ENCODE measurements around the gene MYO5B. TPM values are rescaled to one million over a fixed set of nuclear protein-coding genes. Genes with fewer than 3 reads are reported as not detected.

MYO5B gene
- total and polyA plus RNA-seq, 7 experiments from 2014 or later: 0.02 to 0.04 TPM; not detected in 5

DNA sequence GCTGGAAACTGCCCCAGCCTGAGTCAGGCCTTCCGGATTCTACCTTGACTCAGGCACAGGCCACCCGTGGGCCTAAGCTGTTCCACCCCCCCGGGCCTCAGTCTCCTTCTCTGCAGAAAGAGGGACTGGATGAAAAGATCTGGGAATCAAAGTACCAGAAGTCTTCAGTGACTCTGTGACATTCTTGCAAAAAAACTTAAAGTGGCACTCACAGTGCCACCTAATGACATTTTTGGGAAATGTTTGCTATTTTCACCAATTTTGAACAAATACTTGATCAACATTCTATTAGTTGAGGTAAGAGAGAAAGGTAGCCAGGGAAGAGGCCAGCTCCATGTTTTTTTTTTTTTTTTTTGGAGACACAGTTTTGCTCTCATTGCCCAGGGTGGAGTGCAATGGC is 333.3 kb downstream of the MYO5B start:
- no peak overlapping the region for H3K4me3 Mint-ChIP-seq
- no peaks in the 10 kb centered on the region for H3K9me3 ChIP-seq (ENCODE audit: control insufficient read depth in 2 of 3, low read length in 3 of 3)
- peak in 5 of 9 donors; percentile 12 to 30 (median 22) for DNase-seq
- no peaks in the 10 kb centered on the region for H3K36me3 Mint-ChIP-seq
- no peaks in the 10 kb centered on the region for H3K27me3 ChIP-seq (ENCODE audit: control insufficient read depth in 2 of 2, insufficient read depth in 2 of 2, low read length in 2 of 2)
- no peaks in the 10 kb centered on the region for H3K36me3 ChIP-seq (ENCODE audit: control insufficient read depth in 2 of 3, insufficient read depth in 3 of 3, low read length in 3 of 3)
- ChIA-PET CTCF (interaction anchor here (0.7 to 4.0 kb wide), 8 partner anchors 83 to 1188 kb away, joined by 3 to 52 read pairs (median 6); no protein-coding TSS in a partner anchor), POLR2A (no interaction called here)
- H3K4me1 ChIP-seq (ENCODE audit: control insufficient read depth in 2 of 2, insufficient read depth in 2 of 2, low read length in 2 of 2): no peaks in the 10 kb centered on the region
- H3K9me3 Mint-ChIP-seq: no peaks in the 10 kb centered on the region
- peaks cover 0 to 8% (median 4%) of the 10 kb centered on the region in 5 donors for H3K27me3 Mint-ChIP-seq
- no peak for ATAC-seq
- H3K4me3 ChIP-seq (ENCODE audit: low read length): no peak overlapping the region
- intact Hi-C loops (cut with micrococcal nuclease): loop anchor here in 1 of 2 donors (1.0 kb wide), 1 partner anchor 1186 kb away; no protein-coding TSS in a partner anchor
- no peak overlapping the region for H3K27ac Mint-ChIP-seq
- peaks cover 0 to 6% (median 0%) of the 10 kb centered on the region in 7 donors for H3K4me1 Mint-ChIP-seq
- no peak overlapping the region for H3K27ac ChIP-seq (ENCODE audit: low read depth, low read length)

GRCh38 chr18:49859725-49860124 is 335.2 kb downstream of the MYO5B start:
- no peak for ATAC-seq
- no peaks in the 10 kb centered on the region for H3K36me3 Mint-ChIP-seq
- no peak overlapping the region for H3K27ac ChIP-seq (ENCODE audit: low read depth, low read length)
- peaks cover 0 to 6% (median 0%) of the 10 kb centered on the region in 7 donors for H3K4me1 Mint-ChIP-seq
- H3K4me3 Mint-ChIP-seq: no peak overlapping the region
- intact Hi-C loops (cut with micrococcal nuclease): loop anchor here in 1 of 2 donors (2.0 to 10.0 kb wide), 4 partner anchors 47 to 1185 kb away; partner anchors contain the start of gene ACAA2
- no peak for DNase-seq
- no peaks in the 10 kb centered on the region for H3K9me3 Mint-ChIP-seq
- peaks cover 0 to 4% (median 0%) of the 10 kb centered on the region in 5 donors for H3K27me3 Mint-ChIP-seq
- H3K4me1 ChIP-seq (ENCODE audit: control insufficient read depth in 2 of 2, insufficient read depth in 2 of 2, low read length in 2 of 2): no peaks in the 10 kb centered on the region
- H3K27me3 ChIP-seq (ENCODE audit: control insufficient read depth in 2 of 2, insufficient read depth in 2 of 2, low read length in 2 of 2): no peaks in the 10 kb centered on the region
- H3K36me3 ChIP-seq (ENCODE audit: control insufficient read depth in 2 of 3, insufficient read depth in 3 of 3, low read length in 3 of 3): no peaks in the 10 kb centered on the region
- ChIA-PET POLR2A (interaction anchor here (0.6 kb wide), 1 partner anchor 374 kb away, joined by 8 read pairs; no protein-coding TSS in a partner anchor), CTCF (interaction anchor here (1.1 to 4.0 kb wide), 2 partner anchors 303 to 348 kb away, joined by 3 to 52 read pairs; no protein-coding TSS in a partner anchor)
- no peak overlapping the region for H3K27ac Mint-ChIP-seq
- no peaks in the 10 kb centered on the region for H3K9me3 ChIP-seq (ENCODE audit: control insufficient read depth in 2 of 3, low read length in 3 of 3)
- no peak overlapping the region for H3K4me3 ChIP-seq (ENCODE audit: low read length)

GRCh38 chr18:49859021-49859359 is 336.0 kb downstream of the MYO5B start:
- Mint-ChIP-seq H3K36me3 (no peaks in the 10 kb centered on the region), H3K27me3 (peaks cover 0 to 3% (median 0%) of the 10 kb centered on the region in 5 donors), H3K4me3 (no peak overlapping the region), H3K27ac (no peak overlapping the region), H3K9me3 (no peaks in the 10 kb centered on the region), H3K4me1 (peaks cover 0 to 6% (median 0%) of the 10 kb centered on the region in 7 donors)
- POLR2A ChIA-PET: interaction anchor here (0.6 kb wide), 1 partner anchor 373 kb away, joined by 8 read pairs; no protein-coding TSS in a partner anchor
- DNase-seq: no peak
- CTCF ChIA-PET: interaction anchor here (0.7 to 4.0 kb wide), 6 partner anchors 40 to 347 kb away, joined by 3 to 52 read pairs (median 4); no protein-coding TSS in a partner anchor
- Histone ChIP-seq H3K27ac (ENCODE audit: low read depth, low read length) (no peak overlapping the region), H3K36me3 (ENCODE audit: control insufficient read depth in 2 of 3, insufficient read depth in 3 of 3, low read length in 3 of 3) (no peaks in the 10 kb centered on the region), H3K27me3 (ENCODE audit: control insufficient read depth in 2 of 2, insufficient read depth in 2 of 2, low read length in 2 of 2) (no peaks in the 10 kb centered on the region), H3K9me3 (ENCODE audit: control insufficient read depth in 2 of 3, low read length in 3 of 3) (no peaks in the 10 kb centered on the region), H3K4me1 (ENCODE audit: control insufficient read depth in 2 of 2, insufficient read depth in 2 of 2, low read length in 2 of 2) (no peaks in the 10 kb centered on the region), H3K4me3 (ENCODE audit: low read length) (no peak overlapping the region)
- intact Hi-C loops (cut with micrococcal nuclease): loop anchor here in 1 of 2 donors (2.0 to 10.0 kb wide), 4 partner anchors 46 to 1184 kb away; partner anchors contain the start of gene ACAA2
- no peak for ATAC-seq

DNA sequence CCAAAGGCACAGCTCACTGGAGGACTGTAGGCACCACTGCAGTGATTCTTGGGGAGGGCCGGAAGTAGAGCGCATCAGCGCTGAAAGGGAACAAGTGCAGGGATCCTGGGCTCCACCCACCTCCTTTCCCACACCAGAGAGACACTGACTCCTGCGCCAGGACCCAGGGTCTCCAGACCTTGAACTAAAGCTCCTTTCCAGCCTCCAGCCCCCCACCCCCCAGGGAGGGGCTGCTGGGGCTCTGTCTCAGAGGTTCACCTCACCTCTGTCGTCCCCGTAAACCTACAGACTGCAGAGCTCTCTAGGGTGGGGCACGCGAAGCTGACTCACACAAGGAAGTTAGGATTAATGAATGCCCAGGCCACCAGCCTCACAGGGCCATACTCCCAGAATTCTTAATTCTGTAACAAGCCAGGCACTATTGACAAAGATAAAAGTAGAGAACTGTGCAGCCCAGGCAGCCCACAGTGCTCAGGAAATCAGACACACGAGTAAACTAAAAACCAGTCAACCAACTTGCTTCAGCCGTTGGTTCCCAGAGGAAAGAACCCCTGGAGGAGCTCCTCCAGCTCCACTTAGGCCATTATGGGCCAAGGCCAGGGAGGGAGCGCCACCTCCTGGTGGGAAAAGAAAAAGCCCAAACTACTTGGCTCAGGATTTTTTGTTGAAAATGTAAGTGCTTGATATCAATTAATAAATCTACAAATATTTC is 336.5 kb downstream of the MYO5B start:
- CTCF ChIA-PET: interaction anchor here (0.6 to 4.0 kb wide), 9 partner anchors 39 to 598 kb away, joined by 3 to 52 read pairs (median 4); no protein-coding TSS in a partner anchor
- peaks cover 0 to 3% (median 0%) of the 10 kb centered on the region in 5 donors for H3K27me3 Mint-ChIP-seq
- H3K27ac Mint-ChIP-seq: peak overlapping the region in 2 of 9 donors; percentile 38 to 72
- H3K4me3 Mint-ChIP-seq: no peak overlapping the region
- POLR2A ChIA-PET: no interaction called here
- no peaks in the 10 kb centered on the region for H3K27me3 ChIP-seq (ENCODE audit: control insufficient read depth in 2 of 2, insufficient read depth in 2 of 2, low read length in 2 of 2)
- no peak overlapping the region for H3K4me3 ChIP-seq (ENCODE audit: low read length)
- intact Hi-C loops (cut with micrococcal nuclease): loop anchor here (1.0 to 10.0 kb wide), 8 partner anchors 45 to 1184 kb away; partner anchors contain the start of gene ACAA2 (in 2 of the 2)
- H3K4me1 Mint-ChIP-seq: peaks cover 0 to 6% (median 0%) of the 10 kb centered on the region in 7 donors
- H3K36me3 ChIP-seq (ENCODE audit: control insufficient read depth in 2 of 3, insufficient read depth in 3 of 3, low read length in 3 of 3): no peaks in the 10 kb centered on the region
- DNase-seq (peak; percentile 13 to 68 (median 33)), ATAC-seq (no peak)
- no peak overlapping the region for H3K27ac ChIP-seq (ENCODE audit: low read depth, low read length)
- H3K4me1 ChIP-seq (ENCODE audit: control insufficient read depth in 2 of 2, insufficient read depth in 2 of 2, low read length in 2 of 2): no peaks in the 10 kb centered on the region
- H3K36me3 Mint-ChIP-seq: no peaks in the 10 kb centered on the region
- no peaks in the 10 kb centered on the region for H3K9me3 Mint-ChIP-seq
- no peaks in the 10 kb centered on the region for H3K9me3 ChIP-seq (ENCODE audit: control insufficient read depth in 2 of 3, low read length in 3 of 3)

- intact Hi-C loops (cut with micrococcal nuclease): loop anchor here (1.0 to 10.0 kb wide), 8 partner anchors 44 to 1183 kb away; partner anchors contain the start of gene ACAA2 (in 2 of the 2)
- ATAC-seq (no peak), DNase-seq (no peak)
- Histone ChIP-seq H3K27ac (ENCODE audit: low read depth, low read length) (no peak overlapping the region), H3K27me3 (ENCODE audit: control insufficient read depth in 2 of 2, insufficient read depth in 2 of 2, low read length in 2 of 2) (no peaks in the 10 kb centered on the region), H3K36me3 (ENCODE audit: control insufficient read depth in 2 of 3, insufficient read depth in 3 of 3, low read length in 3 of 3) (no peaks in the 10 kb centered on the region), H3K4me3 (ENCODE audit: low read length) (no peak overlapping the region), H3K4me1 (ENCODE audit: control insufficient read depth in 2 of 2, insufficient read depth in 2 of 2, low read length in 2 of 2) (no peaks in the 10 kb centered on the region), H3K9me3 (ENCODE audit: control insufficient read depth in 2 of 3, low read length in 3 of 3) (no peaks in the 10 kb centered on the region)
- ChIA-PET POLR2A (no interaction called here), CTCF (interaction anchor here (0.6 to 4.0 kb wide), 8 partner anchors 217 to 597 kb away, joined by 3 to 52 read pairs (median 4); no protein-coding TSS in a partner anchor)
- Mint-ChIP-seq H3K9me3 (no peaks in the 10 kb centered on the region), H3K27ac (peak overlapping the region in 1 of 9 donors; percentile 72), H3K27me3 (peaks cover 0 to 3% (median 0%) of the 10 kb centered on the region in 5 donors), H3K4me1 (peaks cover 0 to 6% (median 0%) of the 10 kb centered on the region in 7 donors), H3K4me3 (no peak overlapping the region), H3K36me3 (no peaks in the 10 kb centered on the region)
Measured at GRCh38 chr18:49857708-49858107, 337.2 kb downstream of the MYO5B start.

DNA sequence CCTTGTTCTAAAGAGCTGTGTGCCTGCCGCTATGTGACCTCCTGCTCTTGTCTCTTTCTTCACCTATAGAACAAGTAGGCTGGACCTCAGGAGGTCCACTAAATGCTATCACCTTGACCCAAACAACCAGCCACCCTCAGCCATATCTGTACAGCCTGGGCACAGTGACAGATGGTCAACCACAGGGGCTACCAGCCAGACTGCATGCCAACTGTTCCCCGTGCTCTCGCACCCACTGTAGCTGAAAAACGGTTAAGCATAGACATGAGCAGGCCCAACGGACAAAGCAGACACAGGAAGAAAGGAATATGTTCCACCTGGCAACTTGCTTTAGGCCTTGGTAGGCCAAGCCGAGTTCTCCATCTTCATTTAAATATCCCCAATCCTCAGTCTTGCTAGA is 338.5 kb downstream of the MYO5B start:
- Mint-ChIP-seq H3K36me3 (no peaks in the 10 kb centered on the region), H3K27me3 (peaks cover 0 to under 1% (median 0%) of the 10 kb centered on the region in 5 donors), H3K27ac (no peak overlapping the region), H3K4me1 (peaks cover 0 to 6% (median 0%) of the 10 kb centered on the region in 7 donors), H3K9me3 (no peaks in the 10 kb centered on the region), H3K4me3 (no peak overlapping the region)
- CTCF ChIA-PET: interaction anchor here (1.2 kb wide), 1 partner anchor 346 kb away, joined by 4 read pairs; no protein-coding TSS in a partner anchor
- Histone ChIP-seq H3K9me3 (ENCODE audit: control insufficient read depth in 2 of 3, low read length in 3 of 3) (no peaks in the 10 kb centered on the region), H3K36me3 (ENCODE audit: control insufficient read depth in 2 of 3, insufficient read depth in 3 of 3, low read length in 3 of 3) (no peaks in the 10 kb centered on the region), H3K4me1 (ENCODE audit: control insufficient read depth in 2 of 2, insufficient read depth in 2 of 2, low read length in 2 of 2) (no peaks in the 10 kb centered on the region), H3K27me3 (ENCODE audit: control insufficient read depth in 2 of 2, insufficient read depth in 2 of 2, low read length in 2 of 2) (no peaks in the 10 kb centered on the region), H3K4me3 (ENCODE audit: low read length) (no peak overlapping the region), H3K27ac (ENCODE audit: low read depth, low read length) (no peak overlapping the region)
- intact Hi-C loops (cut with micrococcal nuclease): loop anchor here in 1 of 2 donors (5.0 to 10.0 kb wide), 3 partner anchors 69 to 1182 kb away; no protein-coding TSS in a partner anchor
- POLR2A ChIA-PET: no interaction called here
- ATAC-seq (no peak), DNase-seq (no peak)

All from naive thymus-derived CD4-positive, alpha-beta T cell (primary cell).